Measurements from ENCODE around the gene RPS6KA6.
A peak's percentile ranks its signal among the peaks of the same experiment; 100 is the strongest.

Gene RPS6KA6

DNA sequence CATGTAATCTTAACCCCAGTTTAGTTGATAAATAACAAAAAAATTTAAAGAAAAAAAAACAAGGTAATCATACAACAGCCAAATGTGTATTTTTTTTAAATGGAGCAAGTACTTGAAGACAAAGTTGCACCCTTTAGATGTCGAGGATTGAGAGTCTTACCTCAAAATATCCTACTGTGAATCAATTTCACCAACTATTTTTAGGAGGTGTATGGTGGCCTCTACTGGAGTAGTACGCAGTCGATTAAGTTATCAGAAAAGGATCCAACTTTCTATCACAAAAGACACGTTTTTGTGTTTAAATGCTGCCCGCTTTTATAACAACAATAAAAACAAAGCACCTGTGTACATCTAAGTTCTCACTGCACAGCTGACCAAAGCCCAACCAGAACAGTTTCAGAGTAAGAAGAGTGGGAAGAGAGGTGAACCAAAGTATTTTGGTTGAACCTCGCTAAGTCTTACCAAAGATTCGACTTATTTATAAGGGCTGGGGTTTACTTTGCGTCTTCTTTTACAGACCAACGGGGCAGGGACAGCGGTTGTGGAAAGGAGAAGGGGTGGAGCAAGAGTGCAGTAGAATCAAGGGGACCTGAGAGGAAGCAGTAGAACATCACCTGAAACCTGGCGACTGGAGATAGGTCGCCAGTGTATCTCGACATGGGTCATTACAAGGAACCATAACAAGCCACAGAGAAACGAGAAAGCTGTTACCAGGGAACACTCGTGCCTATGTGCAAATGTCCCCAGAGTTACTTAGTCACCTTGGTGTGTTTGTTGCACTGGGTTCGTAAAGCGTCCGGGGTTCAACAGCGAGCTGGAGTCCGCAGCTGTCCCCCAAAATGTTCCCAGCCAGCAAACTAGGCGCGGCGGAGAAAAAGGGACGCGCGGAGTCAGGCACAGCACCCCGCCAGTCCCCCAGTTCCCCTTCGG lies 1.1 kb downstream of the RPS6KA6 start:
- TF ChIP-seq, protein P1, sequence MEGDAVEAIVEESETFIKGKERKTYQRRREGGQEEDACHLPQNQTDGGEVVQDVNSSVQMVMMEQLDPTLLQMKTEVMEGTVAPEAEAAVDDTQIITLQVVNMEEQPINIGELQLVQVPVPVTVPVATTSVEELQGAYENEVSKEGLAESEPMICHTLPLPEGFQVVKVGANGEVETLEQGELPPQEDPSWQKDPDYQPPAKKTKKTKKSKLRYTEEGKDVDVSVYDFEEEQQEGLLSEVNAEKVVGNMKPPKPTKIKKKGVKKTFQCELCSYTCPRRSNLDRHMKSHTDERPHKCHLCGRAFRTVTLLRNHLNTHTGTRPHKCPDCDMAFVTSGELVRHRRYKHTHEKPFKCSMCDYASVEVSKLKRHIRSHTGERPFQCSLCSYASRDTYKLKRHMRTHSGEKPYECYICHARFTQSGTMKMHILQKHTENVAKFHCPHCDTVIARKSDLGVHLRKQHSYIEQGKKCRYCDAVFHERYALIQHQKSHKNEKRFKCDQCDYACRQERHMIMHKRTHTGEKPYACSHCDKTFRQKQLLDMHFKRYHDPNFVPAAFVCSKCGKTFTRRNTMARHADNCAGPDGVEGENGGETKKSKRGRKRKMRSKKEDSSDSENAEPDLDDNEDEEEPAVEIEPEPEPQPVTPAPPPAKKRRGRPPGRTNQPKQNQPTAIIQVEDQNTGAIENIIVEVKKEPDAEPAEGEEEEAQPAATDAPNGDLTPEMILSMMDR (IDR thresholded peaks at IDR 0.05; ENCODE audit: low read depth, low read length) = no peak
- peak overlapping the region; percentile 66 for H3K4me3 ChIP-seq (ENCODE audit: low read depth, low read length)

DNA sequence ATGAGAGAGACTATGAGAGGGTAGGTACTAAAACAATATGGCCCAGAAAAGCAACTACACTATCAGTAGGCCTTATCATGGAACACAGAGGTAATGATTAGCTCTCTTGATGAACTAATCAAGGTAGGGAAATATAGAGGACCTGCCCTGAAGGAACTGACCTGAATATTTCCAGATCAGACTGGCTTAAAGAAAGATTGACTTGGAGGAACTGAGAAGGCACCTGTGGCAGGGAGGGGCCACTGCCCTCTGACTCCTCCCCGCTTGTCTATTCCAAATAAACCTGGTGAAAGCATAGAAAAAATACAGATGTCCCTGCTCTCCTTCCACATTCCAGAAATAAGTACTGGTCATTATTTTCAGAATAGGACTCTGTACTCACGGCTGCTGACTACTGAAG lies 5.5 kb downstream of the RPS6KA6 start:
- TF ChIP-seq, protein P1 (IDR thresholded peaks at IDR 0.05; ENCODE audit: low read depth, low read length) = no peak
- H3K4me3 ChIP-seq (ENCODE audit: low read depth, low read length) = no peak overlapping the region

DNA sequence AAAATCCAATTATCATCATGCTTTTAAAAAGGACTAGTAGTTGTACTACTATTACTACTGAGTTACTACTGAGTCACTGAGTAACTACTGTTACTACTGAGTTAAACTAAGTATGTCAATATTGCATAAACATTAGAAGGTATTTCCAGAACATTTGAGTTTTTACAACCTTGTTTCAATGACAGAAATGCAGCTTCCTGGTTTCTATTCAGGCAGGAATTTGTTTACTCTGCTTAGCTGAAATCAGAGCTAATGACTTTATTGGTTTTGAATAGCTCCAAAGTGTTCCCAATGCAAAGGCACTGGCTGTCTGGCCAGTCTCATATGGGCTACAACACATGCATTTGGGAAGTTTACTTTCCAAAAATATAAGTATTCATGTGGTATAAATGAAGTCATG lies 12.0 kb downstream of the RPS6KA6 start:
- TF ChIP-seq, protein P1 (IDR thresholded peaks at IDR 0.05; ENCODE audit: low read depth, low read length) = no peak
- H3K4me3 ChIP-seq (ENCODE audit: low read depth, low read length) = no peak overlapping the region

DNA sequence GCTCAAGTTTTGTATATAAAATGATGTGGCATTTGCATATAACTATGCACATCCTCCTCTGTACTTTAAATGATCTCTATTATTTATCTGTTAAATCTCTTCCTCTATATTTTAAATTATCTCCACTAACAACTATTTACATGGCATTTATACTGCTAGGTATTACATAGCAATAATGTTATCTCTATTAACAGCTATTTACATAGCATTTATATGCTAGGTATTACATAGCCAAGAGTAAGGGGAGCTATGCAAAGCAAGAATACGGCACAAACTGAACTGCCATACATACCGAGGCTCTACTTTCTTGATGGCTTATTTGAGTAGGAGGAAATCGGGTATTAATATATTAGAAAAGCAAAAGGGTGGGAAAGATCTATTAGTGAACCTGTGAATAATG lies 12.7 kb downstream of the RPS6KA6 start:
- H3K4me3 ChIP-seq (ENCODE audit: low read depth, low read length) = no peak overlapping the region
- TF ChIP-seq, protein P1 (IDR thresholded peaks at IDR 0.05; ENCODE audit: low read depth, low read length) = no peak

DNA sequence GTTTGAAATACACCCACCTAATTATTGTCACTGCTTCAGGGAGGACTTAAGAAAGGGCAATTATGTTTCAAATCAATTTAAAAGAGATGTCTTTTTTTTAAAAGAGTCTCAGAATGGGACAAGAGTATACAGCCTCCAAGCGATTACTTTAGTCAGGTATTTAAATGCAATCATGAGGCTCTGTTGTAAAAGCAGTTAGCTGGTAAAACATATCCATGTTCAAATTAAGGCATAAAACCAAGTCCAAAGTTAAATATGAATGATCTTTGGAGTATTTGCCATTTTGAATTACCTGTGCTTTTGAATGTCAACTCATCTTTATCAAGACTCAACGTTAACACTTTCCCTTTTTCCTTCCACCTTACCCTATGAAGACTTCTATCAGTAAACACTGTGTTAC lies 13.7 kb downstream of the RPS6KA6 start:
- TF ChIP-seq, protein P1 (IDR thresholded peaks at IDR 0.05; ENCODE audit: low read depth, low read length) = no peak
- H3K4me3 ChIP-seq (ENCODE audit: low read depth, low read length) = no peak overlapping the region

DNA sequence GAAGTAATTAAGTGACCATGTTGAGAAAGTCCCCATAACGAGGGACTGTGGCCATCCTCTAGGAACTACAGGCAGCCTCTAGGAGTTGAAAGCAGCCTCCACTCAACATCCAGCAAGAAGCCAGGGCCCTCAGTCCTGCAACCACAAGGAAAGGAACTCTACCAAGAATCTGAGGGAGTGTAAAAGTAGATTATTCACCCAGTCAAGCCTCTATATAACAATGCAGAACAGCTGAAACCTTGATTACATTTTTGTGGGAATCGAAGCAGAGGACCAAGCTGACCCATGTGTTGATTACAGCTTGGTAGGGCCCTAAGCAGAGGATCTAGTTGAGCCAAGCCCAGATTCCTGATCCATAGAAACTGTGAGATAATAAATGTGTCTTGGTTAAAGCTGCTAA lies 17.1 kb downstream of the RPS6KA6 start:
- H3K4me3 ChIP-seq (ENCODE audit: low read depth, low read length) = no peak overlapping the region

DNA sequence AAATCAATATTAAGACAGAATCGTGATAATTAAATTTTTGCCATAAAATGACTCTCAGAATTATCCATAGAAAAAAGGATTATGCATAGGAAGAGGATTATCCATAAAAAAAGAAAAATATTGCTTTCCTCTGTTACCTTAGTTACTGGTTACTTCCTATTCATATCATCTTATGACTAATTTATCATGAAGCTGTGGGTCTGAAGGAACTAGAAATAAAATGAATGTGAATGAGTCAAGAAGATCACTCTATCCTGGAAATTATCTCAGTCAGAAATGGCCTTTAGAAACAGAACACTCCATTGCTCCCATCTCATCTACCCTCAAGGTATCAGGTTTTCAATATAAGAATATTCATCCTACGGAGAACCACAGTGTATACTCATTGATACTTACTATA lies 19.4 kb downstream of the RPS6KA6 start:
- no peak overlapping the region for H3K4me3 ChIP-seq (ENCODE audit: low read depth, low read length)
- TF ChIP-seq, protein P1 (IDR thresholded peaks at IDR 0.05; ENCODE audit: low read depth, low read length) = no peak

More for the DNA sequence above, 17.1 kb downstream of the RPS6KA6 start:
- TF ChIP-seq, protein P1 (IDR thresholded peaks at IDR 0.05; ENCODE audit: low read depth, low read length) = no peak
